HG03103 (cell line): ENCODE measurements around the gene BBLN.

Experiments used
- ATAC-seq: cut with Tn5 transposase; IDR thresholded peaks from one replicate; pipeline ENCODE4 v1.9.1; 2021; ENCODE audit warnings: low read depth; ENCODE audit not compliant: unreplicated experiment

Gene BBLN

GRCh38 chr9:128144239-128145181 lies 15.6 kb upstream of the BBLN start:
- no peak for ATAC-seq

- no peak for ATAC-seq
Observed at GRCh38 chr9:128145536-128145935, 14.5 kb upstream of the BBLN start.

- no peak for ATAC-seq
Observed at GRCh38 chr9:128145951-128146351, 14.1 kb upstream of the BBLN start.

- no peak for ATAC-seq
Observed at GRCh38 chr9:128146591-128147120, 13.4 kb upstream of the BBLN start.

- no peak for ATAC-seq
Observed at GRCh38 chr9:128148509-128149000, 11.5 kb upstream of the BBLN start.

GRCh38 chr9:128149001-128149701 lies 10.9 kb upstream of the BBLN start, which contains the start of gene LCN2:
Gene LCN2, plus strand, starts transcription at chr9:128149453. Its CDS starts 73 bp downstream, at chr9:128149526.
- ATAC-seq, result no peak

GRCh38 chr9:128149951-128150593 lies 10.0 kb upstream of the BBLN start:
- no peak for ATAC-seq

GRCh38 chr9:128150594-128151308 lies 9.3 kb upstream of the BBLN start:
- no peak for ATAC-seq

GRCh38 chr9:128151309-128152132 lies 8.5 kb upstream of the BBLN start:
- no peak for ATAC-seq

GRCh38 chr9:128152133-128153059 lies 7.7 kb upstream of the BBLN start:
- no peak for ATAC-seq

GRCh38 chr9:128153060-128153946 lies 6.8 kb upstream of the BBLN start:
- ATAC-seq, result no peak

GRCh38 chr9:128153947-128154695 lies 5.9 kb upstream of the BBLN start:
- no peak for ATAC-seq

GRCh38 chr9:128155736-128156500 lies 4.1 kb upstream of the BBLN start:
- ATAC-seq, result no peak

- no peak for ATAC-seq
Observed at GRCh38 chr9:128159522-128159783, 612 bp upstream of the BBLN start.

GRCh38 chr9:128160603-128160987 lies 530 bp downstream of the BBLN start:
- no peak for ATAC-seq
